SH-SY5Y (cell line): ENCODE measurements around the gene LIN9.

ENCODE experiments used
- GATA2 ChIP-seq: IDR thresholded peaks from 2 replicates; pipeline ENCODE4 v1.6.1; 2011; ENCODE audit warnings: mild to moderate bottlenecking, low read depth, low read length
- GATA3 ChIP-seq: IDR thresholded peaks from 2 replicates; pipeline ENCODE4 v1.6.1; 2011; ENCODE audit warnings: low read depth, mild to moderate bottlenecking, low read length, moderate library complexity

GRCh38 chr1:226233806-226234205 is 75.2 kb downstream of the LIN9 start:
- TF ChIP-seq GATA2: no peak
- no peak for TF ChIP-seq GATA3
